Fibroblast of skin of scalp (primary cell): ENCODE data around the gene DLG2.
"Not testable (repeated sequence)": the region's sequence is repeated elsewhere in the genome, so short reads cannot be mapped to it uniquely, and the experiment has no call there.

Experiments used
- DNase-seq: peaks from one replicate; pipeline ENCODE4 v3.0.0-alpha.2; 2013

Gene DLG2

GRCh38 chr11:83480251-83480650, 2146.9 kb downstream of the DLG2 start:
- DNase-seq = no peak

- DNase-seq = no peak
Observed at GRCh38 chr11:83477772-83478171, 2149.4 kb downstream of the DLG2 start.

- no peak for DNase-seq
Observed at GRCh38 chr11:83475760-83476159, 2151.4 kb downstream of the DLG2 start.

GRCh38 chr11:83473743-83474142, 2153.4 kb downstream of the DLG2 start:
- DNase-seq = no peak

GRCh38 chr11:83472806-83473205, 2154.3 kb downstream of the DLG2 start:
- DNase-seq = no peak

GRCh38 chr11:83471831-83472727, 2155.1 kb downstream of the DLG2 start:
- no peak for DNase-seq

- DNase-seq = no peak
Observed at GRCh38 chr11:83467837-83468236, 2159.3 kb downstream of the DLG2 start.

GRCh38 chr11:83464160-83464944, 2162.8 kb downstream of the DLG2 start:
- no peak for DNase-seq

GRCh38 chr11:83459798-83460197, 2167.3 kb downstream of the DLG2 start:
- DNase-seq = peak; percentile 5

- no peak for DNase-seq
Observed at GRCh38 chr11:83456566-83456965, 2170.6 kb downstream of the DLG2 start.

GRCh38 chr11:83456075-83456474, 2171.1 kb downstream of the DLG2 start:
- no peak for DNase-seq

GRCh38 chr11:83455356-83455755, 2171.8 kb downstream of the DLG2 start:
- no peak for DNase-seq

- DNase-seq = no peak
Observed at GRCh38 chr11:83454674-83455073, 2172.5 kb downstream of the DLG2 start.

GRCh38 chr11:83449338-83449913, 2177.7 kb downstream of the DLG2 start:
- peak; percentile 2 for DNase-seq

GRCh38 chr11:83448686-83449085, 2178.5 kb downstream of the DLG2 start:
- DNase-seq = no peak

- not testable (repeated sequence) for DNase-seq
Observed at GRCh38 chr11:83443880-83444279, 2183.3 kb downstream of the DLG2 start.

- no peak for DNase-seq
Observed at GRCh38 chr11:83441601-83442000, 2185.5 kb downstream of the DLG2 start.

- no peak for DNase-seq
Observed at GRCh38 chr11:83441171-83441570, 2186.0 kb downstream of the DLG2 start.

- DNase-seq = no peak
Observed at GRCh38 chr11:83438438-83438837, 2188.7 kb downstream of the DLG2 start.

GRCh38 chr11:83437939-83438338, 2189.2 kb downstream of the DLG2 start:
- DNase-seq = no peak

GRCh38 chr11:83436855-83437254, 2190.3 kb downstream of the DLG2 start:
- no peak for DNase-seq

- DNase-seq = not testable (repeated sequence)
Observed at GRCh38 chr11:83434812-83435211, 2192.3 kb downstream of the DLG2 start.

- no peak for DNase-seq
Observed at GRCh38 chr11:83427943-83428342, 2199.2 kb downstream of the DLG2 start.
